Inflammatory macrophage (primary cell): ENCODE results near the gene CYP4V2.

Source experiments
- DNase-seq, 2 donors: peaks; one replicate each; pipeline ENCODE4 v3.0.0-alpha.2; 2020 to 2022

The CYP4V2 gene

DNA sequence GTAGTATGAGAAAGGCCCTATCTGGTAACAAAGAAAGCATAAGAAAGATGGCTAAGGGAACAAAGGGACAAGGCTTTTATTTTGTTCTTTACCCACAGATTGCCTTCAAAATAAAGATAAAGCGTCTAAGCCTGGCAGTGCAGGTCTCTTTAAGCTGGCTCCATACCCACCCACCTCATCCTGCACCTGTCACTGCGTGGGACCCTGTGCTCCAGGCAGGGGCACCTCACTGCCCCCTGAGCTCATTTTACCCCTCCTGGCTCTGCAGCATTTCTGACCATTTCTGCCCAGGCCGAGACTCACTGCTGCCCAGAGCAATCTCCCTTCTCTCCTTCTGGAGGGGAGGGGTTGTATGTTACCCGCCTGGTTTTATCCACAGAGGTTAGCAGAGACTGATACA, 1.7 kb upstream of the CYP4V2 start:
- DNase-seq = no peak

GRCh38 chr4:186190581-186191199, 677 bp upstream of the CYP4V2 start:
- peak; percentile 5 to 6 for DNase-seq

DNA sequence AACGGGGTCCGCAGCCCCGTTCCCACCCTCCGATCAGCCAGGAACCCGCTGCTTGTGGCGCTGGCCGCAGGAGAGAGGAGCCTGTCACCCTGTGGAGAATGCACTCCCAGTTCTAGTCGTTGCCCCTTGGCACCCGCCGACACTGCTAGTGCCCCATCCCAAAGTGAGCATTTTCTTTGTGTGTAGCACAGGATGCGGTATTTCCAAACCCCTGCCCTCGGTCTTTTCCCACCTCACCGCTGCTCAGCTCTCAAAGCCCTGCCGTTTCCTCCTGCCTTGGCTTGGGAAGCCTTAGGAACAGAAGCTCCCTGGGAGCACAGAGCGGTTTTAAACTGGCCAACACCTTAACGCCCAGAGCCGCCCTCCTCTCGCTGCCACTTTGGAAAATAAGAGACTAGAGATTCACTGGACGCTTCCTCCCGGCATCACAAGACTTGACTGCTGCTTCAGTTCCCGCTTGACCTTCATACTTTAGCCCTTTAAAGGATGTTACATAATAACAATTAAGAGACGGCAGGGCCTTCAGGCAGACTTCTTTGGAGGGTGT, 772 bp downstream of the CYP4V2 start:
- DNase-seq = peak; percentile 65 to 69

GRCh38 chr4:186193851-186194250, 2.5 kb downstream of the CYP4V2 start:
- no peak for DNase-seq

DNA sequence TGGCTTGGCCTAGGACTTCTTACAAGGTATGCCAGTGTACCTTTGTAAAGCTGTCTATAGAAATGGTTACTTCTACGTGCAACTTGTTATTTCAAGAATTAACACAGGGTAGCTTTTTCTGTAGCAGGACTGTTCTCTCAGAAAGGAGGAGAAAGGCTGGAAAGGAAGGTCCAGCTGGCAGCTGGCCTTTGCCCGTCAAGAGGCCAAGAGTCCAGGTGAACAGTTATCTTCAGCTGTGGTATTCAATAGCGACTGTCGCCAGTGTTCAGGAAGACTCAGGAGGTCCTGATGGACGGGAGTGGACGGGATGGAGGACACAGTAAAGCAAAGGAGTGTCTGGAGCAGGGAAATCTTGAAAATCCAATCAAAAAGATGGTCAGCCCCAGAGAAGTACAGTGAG, 4.7 kb downstream of the CYP4V2 start:
- no peak for DNase-seq

DNA sequence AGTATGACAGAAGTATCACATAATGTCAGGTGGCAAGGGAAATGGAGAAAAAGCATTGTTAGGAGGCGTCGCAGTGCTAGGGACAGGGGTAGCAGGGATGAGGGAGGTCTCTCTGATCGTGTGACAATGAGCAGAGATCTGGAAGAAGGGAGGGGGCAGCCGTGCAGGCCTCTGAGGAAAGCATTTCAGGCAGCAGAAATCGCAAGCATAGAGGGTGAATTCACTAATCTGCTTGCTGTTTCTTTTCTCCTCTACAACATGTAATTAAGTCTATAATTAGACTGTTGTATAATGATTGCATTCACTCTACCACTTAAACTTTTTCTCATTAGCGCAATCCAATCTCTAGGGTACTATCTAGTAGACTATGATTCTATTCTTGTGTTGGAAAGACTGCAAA, 9.1 kb downstream of the CYP4V2 start:
- no peak for DNase-seq

DNA sequence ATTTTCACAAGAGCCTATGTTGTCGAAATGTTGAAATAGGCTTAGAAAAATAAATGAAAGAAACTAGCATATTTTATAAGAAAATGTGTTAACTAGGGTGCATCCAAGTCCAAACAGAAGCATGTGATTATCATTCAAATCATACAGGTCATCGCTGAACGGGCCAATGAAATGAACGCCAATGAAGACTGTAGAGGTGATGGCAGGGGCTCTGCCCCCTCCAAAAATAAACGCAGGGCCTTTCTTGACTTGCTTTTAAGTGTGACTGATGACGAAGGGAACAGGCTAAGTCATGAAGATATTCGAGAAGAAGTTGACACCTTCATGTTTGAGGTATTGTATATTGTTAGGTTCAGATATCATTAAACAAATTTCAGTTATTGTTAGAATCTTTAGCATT, 9.6 kb downstream of the CYP4V2 start:
- DNase-seq = no peak

DNA sequence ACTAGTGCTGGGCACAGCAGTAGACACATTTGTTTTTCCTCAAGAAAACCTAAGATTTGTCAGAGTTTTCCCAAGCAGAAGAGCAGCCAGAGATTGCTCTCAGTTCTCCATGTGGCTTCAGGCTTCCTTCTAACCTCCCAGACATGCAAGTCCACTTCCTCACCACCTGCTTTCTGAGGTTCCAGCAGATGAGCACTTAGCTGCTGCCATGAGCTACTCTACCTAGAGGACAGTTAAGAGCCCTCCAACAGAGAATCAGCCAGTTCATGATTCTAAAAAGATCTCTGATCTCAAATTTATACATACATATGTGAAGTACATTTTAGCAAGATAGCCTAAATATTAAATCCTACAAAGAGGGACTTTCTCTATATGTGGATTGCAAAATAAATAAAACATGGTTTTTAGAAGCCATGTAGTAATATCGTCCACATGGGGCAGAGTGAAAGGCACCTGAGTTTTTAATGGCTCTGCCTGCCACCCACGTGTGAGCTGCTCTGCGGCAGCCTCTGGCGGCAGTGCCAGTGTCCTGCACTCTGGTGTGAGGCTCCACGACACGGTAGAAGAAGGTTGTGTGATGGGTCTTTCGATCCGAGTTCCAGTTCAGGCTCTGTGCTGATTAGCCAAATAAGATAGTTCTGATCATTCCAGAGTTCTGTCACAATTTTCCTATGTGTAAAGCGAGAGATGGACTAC, 10.3 kb downstream of the CYP4V2 start:
- peak; percentile 24 to 53 for DNase-seq

DNA sequence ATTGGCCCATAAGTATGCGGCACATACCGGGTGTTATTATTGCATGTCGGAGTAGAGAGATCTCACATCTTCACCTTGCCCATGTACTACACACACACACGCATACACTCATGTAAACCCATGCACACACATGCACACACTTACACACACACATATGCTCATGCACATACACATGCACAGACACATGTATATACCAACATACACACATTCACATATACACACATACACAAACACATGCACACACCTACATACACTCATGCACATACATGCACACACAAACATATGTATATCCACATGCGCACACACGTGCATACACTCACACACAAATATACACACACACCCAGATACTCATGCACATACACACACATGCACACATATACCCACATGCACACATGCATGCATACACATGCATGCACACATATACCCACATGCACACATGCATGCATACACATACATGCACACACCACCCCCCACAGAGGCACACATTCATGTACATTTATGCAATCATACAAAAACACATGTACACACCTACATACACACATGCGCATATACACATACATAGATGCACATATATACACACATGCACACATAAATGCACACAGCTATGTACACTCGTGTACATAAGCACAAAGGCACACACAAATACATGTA, 11.2 kb downstream of the CYP4V2 start:
- DNase-seq = no peak

GRCh38 chr4:186203406-186203805, 12.0 kb downstream of the CYP4V2 start:
- no peak for DNase-seq

GRCh38 chr4:186204103-186204559, 12.8 kb downstream of the CYP4V2 start:
- peak in 1 of 2 donors; percentile 62 for DNase-seq

GRCh38 chr4:186204686-186205085, 13.3 kb downstream of the CYP4V2 start:
- DNase-seq = no peak

DNA sequence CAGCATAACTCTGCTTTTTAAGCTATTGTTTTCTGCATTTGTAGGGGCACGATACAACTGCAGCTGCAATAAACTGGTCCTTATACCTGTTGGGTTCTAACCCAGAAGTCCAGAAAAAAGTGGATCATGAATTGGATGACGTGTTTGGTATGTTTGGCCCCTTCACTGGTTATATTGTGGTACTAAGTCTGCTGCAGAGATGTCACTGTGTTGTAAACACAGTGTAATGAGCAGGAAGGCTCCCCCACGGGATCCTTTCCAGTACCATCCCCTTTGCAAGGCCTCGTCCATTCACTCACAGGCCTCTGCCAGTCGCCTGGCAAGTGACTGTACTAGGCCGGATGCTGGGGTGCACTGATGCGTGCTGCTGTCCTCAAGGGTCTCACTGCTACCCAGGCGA, 13.8 kb downstream of the CYP4V2 start:
- no peak for DNase-seq

- DNase-seq = no peak
Observed at GRCh38 chr4:186216465-186217024, 25.2 kb downstream of the CYP4V2 start.

DNA sequence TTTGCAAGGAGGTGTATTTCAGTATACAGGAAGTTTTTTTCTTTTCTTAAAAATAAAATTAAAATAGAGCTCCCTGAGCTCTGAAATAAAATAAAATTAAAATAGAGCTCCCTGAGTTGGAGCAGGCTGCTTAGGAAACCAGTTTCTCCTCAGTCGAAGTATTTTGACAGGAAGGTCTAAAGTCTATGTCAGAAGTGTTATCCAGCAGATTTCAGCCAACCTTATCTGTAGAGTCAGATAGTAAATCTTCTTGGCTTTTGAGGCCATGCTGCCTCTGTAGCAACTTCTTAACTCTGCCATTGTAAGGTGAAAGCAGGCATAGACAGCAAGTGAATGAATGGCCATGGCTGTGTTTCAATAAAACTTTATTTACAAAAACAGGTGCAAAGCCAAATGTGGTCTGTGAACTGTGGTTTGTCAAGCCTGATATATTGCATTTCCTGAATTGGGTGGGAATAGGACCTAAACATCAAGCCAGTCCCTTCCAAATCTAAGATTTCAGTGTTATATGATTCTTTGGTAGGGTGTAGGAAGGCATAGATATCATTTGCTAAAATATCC, 26.4 kb downstream of the CYP4V2 start:
- DNase-seq = no peak

- DNase-seq = no peak
Observed at GRCh38 chr4:186221624-186222023, 30.3 kb downstream of the CYP4V2 start.

DNA sequence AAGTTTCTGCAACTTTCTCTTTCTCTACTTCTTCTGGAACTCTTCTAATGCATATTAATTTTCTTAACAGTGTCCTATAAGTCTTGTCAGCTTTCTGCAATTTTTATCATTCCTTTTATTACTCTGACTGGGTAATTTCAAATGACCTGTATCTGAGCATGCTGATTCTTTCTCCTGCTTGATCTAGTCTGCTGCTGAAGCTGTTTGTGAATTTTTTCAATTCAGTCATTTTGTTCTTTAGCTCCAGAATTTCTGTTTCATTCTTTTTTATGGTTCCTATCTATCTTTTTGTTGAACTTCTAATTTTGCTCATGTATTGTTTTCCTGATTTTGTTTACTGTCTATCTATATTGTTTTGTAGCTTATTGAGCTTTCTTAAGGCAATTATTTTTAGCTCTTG, 34.5 kb downstream of the CYP4V2 start:
- DNase-seq = no peak

DNA sequence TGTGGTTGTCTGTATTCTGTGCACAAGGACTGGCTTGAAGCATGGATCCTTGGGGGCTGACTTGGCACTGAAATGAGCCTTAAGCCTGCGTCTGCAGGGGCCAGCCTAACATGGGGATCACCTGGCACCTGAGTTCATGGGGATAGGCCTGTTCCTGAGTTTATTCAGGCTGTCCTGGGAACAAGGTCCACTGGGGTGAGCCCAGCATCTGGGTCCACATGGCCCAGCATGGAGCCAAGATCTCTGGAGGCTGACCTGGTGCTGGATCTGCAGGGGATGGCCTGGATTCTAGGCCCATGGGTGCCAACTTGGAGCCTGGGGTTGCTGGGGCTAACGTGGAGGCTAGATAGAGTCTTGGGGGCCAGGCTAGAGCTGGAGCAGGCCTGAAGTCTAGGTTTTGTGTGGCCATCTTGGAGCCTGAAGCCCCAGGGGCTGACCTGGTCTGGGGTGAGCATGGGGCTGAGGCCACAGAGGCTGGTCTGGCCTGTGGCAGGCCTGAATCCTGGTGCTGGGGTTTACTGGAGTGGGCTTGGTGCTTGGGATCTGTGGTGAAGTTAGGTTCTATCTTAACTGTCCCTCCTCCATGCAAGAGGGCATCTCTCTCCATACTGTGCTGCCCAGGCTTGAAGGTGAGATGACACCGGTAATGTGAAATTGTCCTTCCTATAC, 35.3 kb downstream of the CYP4V2 start:
- no peak for DNase-seq

DNA sequence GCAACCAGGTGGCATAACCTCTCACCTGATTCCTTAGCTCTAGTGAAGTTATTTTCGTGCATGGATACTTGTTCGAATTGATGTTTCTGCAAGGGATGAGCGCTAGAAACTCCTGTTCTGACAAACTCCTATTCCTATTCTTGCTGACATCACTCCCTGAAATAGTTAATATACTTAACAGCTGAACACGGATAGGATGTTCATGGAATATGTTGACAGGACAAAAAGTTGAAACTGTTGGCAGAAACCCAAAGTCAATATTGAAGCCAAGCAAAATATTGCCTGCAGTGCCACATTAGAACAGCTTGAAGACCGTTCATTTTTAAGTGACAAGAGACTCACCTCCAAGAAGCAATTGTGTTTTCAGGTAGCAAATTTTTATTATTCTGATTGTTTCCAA, 35.9 kb downstream of the CYP4V2 start, which contains the start of gene KLKB1:
TSS of gene KLKB1 (plus strand) at position 287 of the 400 bp plus-strand sequence. CDS start 689 bp downstream, outside the sequence.
- DNase-seq = no peak

DNA sequence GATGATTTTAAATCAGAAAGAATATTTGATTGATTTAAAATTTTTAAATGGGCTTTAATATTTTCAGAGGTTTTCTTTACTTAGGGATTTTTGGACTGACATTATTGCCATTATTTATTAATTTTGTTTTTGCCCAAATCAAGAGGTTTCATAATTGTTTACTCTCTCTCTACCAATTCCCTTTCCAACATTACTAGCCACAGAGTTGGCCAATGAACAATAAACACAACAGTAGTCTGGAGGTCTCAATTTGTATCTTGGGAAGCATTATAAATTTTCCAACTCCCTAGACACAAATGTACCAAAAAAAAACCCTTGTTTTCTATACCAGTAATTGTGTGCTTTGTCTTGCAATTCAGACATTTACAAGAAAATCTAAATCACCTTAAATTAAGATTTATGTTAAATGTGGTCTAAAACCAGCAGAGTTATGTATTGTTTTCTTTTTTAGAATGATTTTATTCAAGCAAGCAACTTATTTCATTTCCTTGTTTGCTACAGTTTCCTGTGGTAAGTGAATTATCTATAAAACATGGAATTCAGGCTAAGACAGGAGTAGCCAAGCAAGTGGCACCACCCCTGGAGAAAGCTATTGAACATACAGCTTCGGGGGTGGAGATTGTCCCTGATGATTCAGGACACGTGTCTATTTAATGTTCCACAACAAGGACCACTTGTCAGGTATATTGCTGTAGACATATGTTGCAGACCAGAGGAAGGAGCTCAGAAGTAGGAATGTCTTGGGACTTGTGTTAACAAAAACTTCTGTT, 36.6 kb downstream of the CYP4V2 start:
- DNase-seq = no peak

GRCh38 chr4:186228514-186228894, 37.1 kb downstream of the CYP4V2 start:
- no peak for DNase-seq

DNA sequence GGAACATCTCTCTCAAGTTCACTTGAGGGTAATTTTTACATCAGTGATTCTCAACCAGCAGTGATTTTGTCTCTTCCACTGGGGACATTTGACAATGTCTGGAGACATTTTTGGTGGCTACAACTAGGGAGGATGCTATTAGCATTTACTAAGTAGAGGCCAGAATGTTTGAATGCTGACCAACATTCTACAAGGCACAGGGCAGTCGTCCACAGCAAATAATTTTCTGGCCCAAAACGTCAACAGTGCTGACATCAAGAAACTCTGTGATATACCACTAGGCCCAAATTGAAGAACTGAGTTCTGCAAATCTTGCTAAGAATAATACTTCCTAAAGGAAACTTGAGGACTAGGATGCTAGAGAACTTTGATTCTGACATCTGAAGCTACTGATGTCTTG, 43.0 kb downstream of the CYP4V2 start:
- DNase-seq = no peak
